HepG2 (cell line): Measurements from ENCODE around the gene HYAL1. TPM values are rescaled to one million over a fixed set of nuclear protein-coding genes. Genes with fewer than 3 reads are reported as not detected.
A peak's percentile ranks its signal among the peaks of the same experiment; 100 is the strongest.

Source experiments
- MIXL1 ChIP-seq: IDR thresholded peaks from 2 replicates; pipeline ENCODE4 v1.6.1; 2016
- NCOA5 ChIP-seq: sonication (generic); formaldehyde crosslinking; IDR thresholded peaks from 2 replicates; pipeline ENCODE4 v1.4.0; 2020; ENCODE audit warnings: missing genetic modification reagents
- NRL ChIP-seq: sonication (generic); formaldehyde crosslinking; IDR thresholded peaks from 2 replicates; pipeline ENCODE4 v1.5.0; 2020; ENCODE audit warnings: missing genetic modification reagents, mild to moderate bottlenecking, moderate library complexity, borderline replicate concordance
- RCOR2 ChIP-seq: IDR thresholded peaks from 2 replicates; pipeline ENCODE4 v1.6.1; 2016; ENCODE audit warnings: missing biosample characterization, missing genetic modification reagents
- SNAPC5 ChIP-seq: sonication (generic); formaldehyde crosslinking; IDR thresholded peaks from 2 replicates; pipeline ENCODE4 v1.8.1; 2023; ENCODE audit warnings: mild to moderate bottlenecking, missing genetic modification reagents, borderline replicate concordance
- TBL1XR1 ChIP-seq: fragments of 150-350 bp; IDR thresholded peaks from 2 replicates; pipeline ENCODE4 v1.6.1; 2014; ENCODE audit warnings: borderline replicate concordance, low read length; ENCODE audit not compliant: partially characterized antibody
- TRAFD1 ChIP-seq: sonication (generic); formaldehyde crosslinking; IDR thresholded peaks from 2 replicates; pipeline ENCODE4 v1.5.1; 2020; ENCODE audit warnings: missing genetic modification reagents, mild to moderate bottlenecking, borderline replicate concordance
- ZBTB1 ChIP-seq: sonication (generic); formaldehyde crosslinking; IDR thresholded peaks from 2 replicates; pipeline ENCODE4 v1.4.0; 2020; ENCODE audit warnings: missing genetic modification reagents, borderline replicate concordance
- ZFP37 ChIP-seq: sonication (generic); formaldehyde crosslinking; IDR thresholded peaks from 2 replicates; pipeline ENCODE4 v1.4.0; 2020; ENCODE audit warnings: missing genetic modification reagents, borderline replicate concordance
- ZNF143 ChIP-seq: sonication (generic); formaldehyde crosslinking; IDR thresholded peaks from 2 replicates; pipeline ENCODE4 v1.4.0; 2020; ENCODE audit warnings: missing genetic modification reagents
- ZNF280B ChIP-seq: sonication (generic); formaldehyde crosslinking; IDR thresholded peaks from 2 replicates; pipeline ENCODE4 v1.5.0; 2020; ENCODE audit warnings: missing genetic modification reagents, mild to moderate bottlenecking, borderline replicate concordance
- ZNF7 ChIP-seq: IDR thresholded peaks from 2 replicates; pipeline ENCODE4 v1.6.1; 2016; ENCODE audit warnings: missing biosample characterization, missing genetic modification reagents
- ZNF704 ChIP-seq: sonication (generic); formaldehyde crosslinking; IDR thresholded peaks from 2 replicates; pipeline ENCODE4 v1.8.1; 2023; ENCODE audit warnings: mild to moderate bottlenecking, inconsistent platforms, moderate library complexity, missing genetic modification reagents, borderline replicate concordance
- ZNF749 ChIP-seq: sonication (generic); formaldehyde crosslinking; IDR thresholded peaks from 2 replicates; pipeline ENCODE4 v1.8.0; 2022; ENCODE audit warnings: mild to moderate bottlenecking, missing genetic modification reagents, moderate library complexity, borderline replicate concordance
- ZNF761 ChIP-seq: sonication (generic); formaldehyde crosslinking; conservative IDR thresholded peaks from 2 replicates; pipeline ENCODE4 v1.4.0; 2020; ENCODE audit warnings: mild to moderate bottlenecking, missing genetic modification reagents
- ZNF770 ChIP-seq: sonication (generic); formaldehyde crosslinking; IDR thresholded peaks from 2 replicates; pipeline ENCODE4 v1.5.0; 2020; ENCODE audit warnings: mild to moderate bottlenecking, missing genetic modification reagents
- ZNF772 ChIP-seq: sonication (generic); formaldehyde crosslinking; IDR thresholded peaks from 2 replicates; pipeline ENCODE4 v1.5.0; 2020; ENCODE audit warnings: mild to moderate bottlenecking, missing genetic modification reagents
- ZNF790 ChIP-seq: sonication (generic); formaldehyde crosslinking; IDR thresholded peaks from 2 replicates; pipeline ENCODE4 v1.8.0; 2022; ENCODE audit warnings: missing genetic modification reagents, mild to moderate bottlenecking, borderline replicate concordance
- ZNF816 ChIP-seq: sonication (generic); formaldehyde crosslinking; IDR thresholded peaks from 2 replicates; pipeline ENCODE4 v1.8.0; 2022; ENCODE audit warnings: missing genetic modification reagents, mild to moderate bottlenecking, borderline replicate concordance
- polyA plus RNA-seq, 8 experiments: library from polyadenylated mRNA; depleted of rRNA in 3 of 8; stranded (reverse) in 7 of 8; unstranded in 1 of 8; fragments of >200 nt; fragmentation: Illumina TruSeq in 4 of 8; extraction: Trizol in 4 of 8; gene quantifications; 2 replicates each; pipeline versions ENCODE4 v1.2.1 to v1.2.3, GENCODE V29; 2011 to 2016; ENCODE audit warnings: low read depth in 4 of 8, missing spikeins in 1 of 8, mixed read lengths in 1 of 8; ENCODE audit not compliant: insufficient read depth in 1 of 8
- total RNA-seq, 5 experiments: library from RNA; depleted of rRNA; stranded (reverse); fragments of >200 nt; fragmentation: Illumina TruSeq; extraction: Trizol; gene quantifications; 2 replicates each; pipeline ENCODE4 v1.2.3, GENCODE V29; 2016; ENCODE audit warnings: low read depth in 1 of 5

HYAL1 gene
- total and polyA plus RNA-seq, 2 of the 13 experiments (the other 11 are each of a cell fraction or from before 2014, with no cell fraction given): 76.5 to 193 TPM

GRCh38 chr3:50298836-50299637 lies 4.3 kb downstream of the HYAL1 start, which contains the start of the genes HYAL3 and NAA80 (continued):
- TF ChIP-seq ZNF749 (CRISPR knock-in tag): peak; percentile 83; the same call in 1 of the 2 replicates
- peak; percentile 23; the same call in 1 of the 2 replicates for TF ChIP-seq ZFP37
- TF ChIP-seq ZNF770: 0 out of 2 replicates have a peak, but pooled peaks have one; percentile 38
- no peak for TF ChIP-seq RCOR2 (CRISPR knock-in tag)
- no peak for TF ChIP-seq ZNF704 (CRISPR knock-in tag)
- peak; percentile 26 for TF ChIP-seq ZNF761
- TF ChIP-seq TRAFD1 (CRISPR knock-in tag): no peak
- peak; percentile 92 for TF ChIP-seq NRL (CRISPR knock-in tag)
- TF ChIP-seq MIXL1 (CRISPR knock-in tag): peak; percentile 35; the same call in 1 of the 2 replicates
- TF ChIP-seq SNAPC5 (CRISPR knock-in tag): no peak; the same call in 1 of the 2 replicates
- peak; percentile 49; the same call in 1 of the 2 replicates for TF ChIP-seq ZNF143
- no peak for TF ChIP-seq ZNF816 (CRISPR knock-in tag)
- no peak for TF ChIP-seq NCOA5 (CRISPR knock-in tag)
- TF ChIP-seq ZNF280B: no peak
- TF ChIP-seq ZBTB1 (CRISPR knock-in tag): no peak
- TF ChIP-seq ZNF790: peak; percentile 24; the same call in 1 of the 2 replicates
- peak; percentile 77; the same call in 1 of the 2 replicates for TF ChIP-seq ZNF772 (CRISPR knock-in tag)
- no peak for TF ChIP-seq TBL1XR1
- no peak for TF ChIP-seq ZNF7 (CRISPR knock-in tag)
